Measurements from ENCODE around the gene PIK3C2B. TPM values are rescaled to one million over a fixed set of nuclear protein-coding genes. Genes with fewer than 3 reads are reported as not detected.

PIK3C2B gene
- total and polyA plus RNA-seq, 2 of the 8 experiments (the other 6 are each of a cell fraction or from before 2014, with no cell fraction given): 20.4 to 36.7 TPM

- TF ChIP-seq CHD7 (IDR thresholded peaks at IDR 0.05; ENCODE audit: insufficient replicate concordance, low read length) (no peak), RXRA (IDR thresholded peaks at IDR 0.05; ENCODE audit: insufficient read depth, low read depth, low read length) (no peak), PHF8 (conservative IDR thresholded peaks at IDR 0.05; ENCODE audit: low read depth, low read length) (no peak), GTF2F1 (IDR thresholded peaks at IDR 0.05; ENCODE audit: borderline replicate concordance, low read depth, low read length) (no peak), KDM4A (IDR thresholded peaks at IDR 0.05; ENCODE audit: low read depth, low read length, severe bottlenecking) (no peak), BACH1 (IDR thresholded peaks at IDR 0.05; ENCODE audit: low read length) (no peak), EZH2 (IDR thresholded peaks at IDR 0.05; ENCODE audit: low read depth, low read length, severe bottlenecking) (no peak), FOSL1 (IDR thresholded peaks at IDR 0.05; ENCODE audit: insufficient read depth, low read depth, low read length) (no peak)
Measured at GRCh38 chr1:204477036-204477740, 17.4 kb downstream of the PIK3C2B start (continued).
